ENCODE results near the gene SMARCA2. TPM values are rescaled to one million over a fixed set of nuclear protein-coding genes. Genes with fewer than 3 reads are reported as not detected.

Gene SMARCA2
- total and polyA plus RNA-seq, 9 of the 15 experiments (the other 6 are each of a cell fraction or from before 2014, with no cell fraction given): 8.0 to 34.8 (median 25.5) TPM

GRCh38 chr9:2241461-2241835 lies 226.3 kb downstream of the SMARCA2 start:
- H3K4me3 ChIP-seq: no peak overlapping the region
- no TSS peak for BruUV-seq (replicated peaks)
- ATAC-seq: peak; percentile 61
- TF ChIP-seq HDAC2 (IDR thresholded peaks at IDR 0.05) (no peak), ZNF197 (CRISPR knock-in tag; IDR thresholded peaks at IDR 0.05; ENCODE audit: low read depth) (no peak), ZNF778 (CRISPR knock-in tag; IDR thresholded peaks at IDR 0.05) (no peak), ZFP36 (IDR thresholded peaks at IDR 0.05; ENCODE audit: low read depth, low read length, partially characterized antibody) (no peak), ZNF134 (CRISPR knock-in tag; conservative IDR thresholded peaks at IDR 0.05) (no peak), E2F1 (CRISPR knock-in tag; IDR thresholded peaks at IDR 0.05) (no peak), ZNF354B (CRISPR knock-in tag; IDR thresholded peaks at IDR 0.05) (no peak), SMC3 (conservative IDR thresholded peaks at IDR 0.05; ENCODE audit: insufficient read depth, low read depth, low read length) (no peak), RNF2 (IDR thresholded peaks at IDR 0.05) (no peak), ARID3B (CRISPR knock-in tag; IDR thresholded peaks at IDR 0.05; ENCODE audit: borderline replicate concordance) (no peak), NCOA2 (IDR thresholded peaks at IDR 0.05; ENCODE audit: partially characterized antibody in 2 of 2) (no peak)
- TF ChIP-seq, protein P1, sequence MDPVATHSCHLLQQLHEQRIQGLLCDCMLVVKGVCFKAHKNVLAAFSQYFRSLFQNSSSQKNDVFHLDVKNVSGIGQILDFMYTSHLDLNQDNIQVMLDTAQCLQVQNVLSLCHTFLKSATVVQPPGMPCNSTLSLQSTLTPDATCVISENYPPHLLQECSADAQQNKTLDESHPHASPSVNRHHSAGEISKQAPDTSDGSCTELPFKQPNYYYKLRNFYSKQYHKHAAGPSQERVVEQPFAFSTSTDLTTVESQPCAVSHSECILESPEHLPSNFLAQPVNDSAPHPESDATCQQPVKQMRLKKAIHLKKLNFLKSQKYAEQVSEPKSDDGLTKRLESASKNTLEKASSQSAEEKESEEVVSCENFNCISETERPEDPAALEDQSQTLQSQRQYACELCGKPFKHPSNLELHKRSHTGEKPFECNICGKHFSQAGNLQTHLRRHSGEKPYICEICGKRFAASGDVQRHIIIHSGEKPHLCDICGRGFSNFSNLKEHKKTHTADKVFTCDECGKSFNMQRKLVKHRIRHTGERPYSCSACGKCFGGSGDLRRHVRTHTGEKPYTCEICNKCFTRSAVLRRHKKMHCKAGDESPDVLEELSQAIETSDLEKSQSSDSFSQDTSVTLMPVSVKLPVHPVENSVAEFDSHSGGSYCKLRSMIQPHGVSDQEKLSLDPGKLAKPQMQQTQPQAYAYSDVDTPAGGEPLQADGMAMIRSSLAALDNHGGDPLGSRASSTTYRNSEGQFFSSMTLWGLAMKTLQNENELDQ (CRISPR knock-in tag; IDR thresholded peaks at IDR 0.05; ENCODE audit: borderline replicate concordance): no peak
- TF ChIP-seq, protein P2, sequence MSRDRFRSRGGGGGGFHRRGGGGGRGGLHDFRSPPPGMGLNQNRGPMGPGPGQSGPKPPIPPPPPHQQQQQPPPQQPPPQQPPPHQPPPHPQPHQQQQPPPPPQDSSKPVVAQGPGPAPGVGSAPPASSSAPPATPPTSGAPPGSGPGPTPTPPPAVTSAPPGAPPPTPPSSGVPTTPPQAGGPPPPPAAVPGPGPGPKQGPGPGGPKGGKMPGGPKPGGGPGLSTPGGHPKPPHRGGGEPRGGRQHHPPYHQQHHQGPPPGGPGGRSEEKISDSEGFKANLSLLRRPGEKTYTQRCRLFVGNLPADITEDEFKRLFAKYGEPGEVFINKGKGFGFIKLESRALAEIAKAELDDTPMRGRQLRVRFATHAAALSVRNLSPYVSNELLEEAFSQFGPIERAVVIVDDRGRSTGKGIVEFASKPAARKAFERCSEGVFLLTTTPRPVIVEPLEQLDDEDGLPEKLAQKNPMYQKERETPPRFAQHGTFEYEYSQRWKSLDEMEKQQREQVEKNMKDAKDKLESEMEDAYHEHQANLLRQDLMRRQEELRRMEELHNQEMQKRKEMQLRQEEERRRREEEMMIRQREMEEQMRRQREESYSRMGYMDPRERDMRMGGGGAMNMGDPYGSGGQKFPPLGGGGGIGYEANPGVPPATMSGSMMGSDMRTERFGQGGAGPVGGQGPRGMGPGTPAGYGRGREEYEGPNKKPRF (IDR thresholded peaks at IDR 0.05; ENCODE audit: low read depth, low read length): no peak
- TF ChIP-seq, protein P3, sequence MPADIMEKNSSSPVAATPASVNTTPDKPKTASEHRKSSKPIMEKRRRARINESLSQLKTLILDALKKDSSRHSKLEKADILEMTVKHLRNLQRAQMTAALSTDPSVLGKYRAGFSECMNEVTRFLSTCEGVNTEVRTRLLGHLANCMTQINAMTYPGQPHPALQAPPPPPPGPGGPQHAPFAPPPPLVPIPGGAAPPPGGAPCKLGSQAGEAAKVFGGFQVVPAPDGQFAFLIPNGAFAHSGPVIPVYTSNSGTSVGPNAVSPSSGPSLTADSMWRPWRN (IDR thresholded peaks at IDR 0.05; ENCODE audit: low read depth): no peak

More at GRCh38 chr9:2241461-2241835, 226.3 kb downstream of the SMARCA2 start:
- Histone ChIP-seq H2AFZ (ENCODE audit: low read depth, low read length) (peak overlapping the region; percentile 92), H3K9ac (ENCODE audit: insufficient read depth in 1 of 2, low read depth in 2 of 2, low read length in 2 of 2) (no peak overlapping the region), H3K4me1 (replicated peaks in 1 of 2; ENCODE audit: control insufficient read depth in 2 of 2, insufficient read depth in 2 of 2, low read length in 2 of 2) (peaks cover 5 to 12% of the 10 kb centered on the region in 2 experiments; a peak in 3 of 5 replicates), H3K79me2 (ENCODE audit: control insufficient read depth, insufficient read depth, low read length) (no peaks in the 10 kb centered on the region), H3K27me3 (ENCODE audit: control insufficient read depth in 2 of 2, insufficient read depth in 2 of 2, low read length in 2 of 2) (peaks cover 0 to 8% of the 10 kb centered on the region in 2 experiments; a peak in 2 of 5 replicates), H3K9me1 (ENCODE audit: control insufficient read depth, insufficient read depth, low read length) (no peaks in the 10 kb centered on the region), H3K9me3 (replicated peaks; ENCODE audit: control insufficient read depth, insufficient read depth, low read depth, low read length) (no peaks in the 10 kb centered on the region), H3K27ac (ENCODE audit: extremely low read depth, low read depth, low read length) (no peak overlapping the region), H3K36me3 (ENCODE audit: control insufficient read depth, insufficient read depth, low read length) (no peaks in the 10 kb centered on the region), H3K4me2 (ENCODE audit: insufficient read depth, low read length) (peak overlapping the region; percentile 79), H4K20me1 (replicated peaks; ENCODE audit: control insufficient read depth, insufficient read depth, low read length) (no peaks in the 10 kb centered on the region)
- FAIRE-seq: no peak
- CTCF ChIA-PET (ENCODE audit: low intra/inter-chr PET ratio): no interaction called here
- in situ Hi-C loops (cut with MboI) (no loop called here), intact Hi-C loops (cut with micrococcal nuclease) (no loop called here)
- peak in 2 of 4 experiments; percentile 3 to 6 for DNase-seq (ENCODE audit: extremely low read depth in 1 of 4, low spot score in 3 of 4)
- WGBS (ENCODE audit: insufficient coverage, low coverage, missing lambda C conversion rate): 23% methylated on average over 11 of the region's 15 CpGs
- POLR2A ChIA-PET: no interaction called here

Data from K562 (cell line).